Mesodermal cell (in vitro differentiated cells): Measurements from ENCODE around the gene FHAD1.
A peak's percentile ranks its signal among the peaks of the same experiment; 100 is the strongest.

ENCODE experiments used
- H3K27ac ChIP-seq: 2 replicates; pipeline ENCODE4 v1.7.0; 2013; ENCODE audit warnings: mild to moderate bottlenecking, low read depth, low read length, moderate library complexity; ENCODE audit not compliant: severe bottlenecking
- H3K36me3 ChIP-seq: 2 replicates; pipeline ENCODE4 v1.7.1; 2013; ENCODE audit warnings: mild to moderate bottlenecking, low read length, moderate library complexity; ENCODE audit not compliant: control insufficient read depth, insufficient read depth
- H3K4me1 ChIP-seq: one replicate; pipeline ENCODE4 v1.7.1; 2013; ENCODE audit warnings: mild to moderate bottlenecking, low read length; ENCODE audit not compliant: insufficient read depth, control insufficient read depth, poor library complexity, severe bottlenecking
- H3K4me3 ChIP-seq: 2 replicates; pipeline ENCODE4 v1.7.0; 2013; ENCODE audit warnings: low read length, control low read depth, mild to moderate bottlenecking; ENCODE audit not compliant: insufficient read depth, poor library complexity, severe bottlenecking; ENCODE audit errors: extremely low read depth
- H3K9me3 ChIP-seq: 2 replicates; pipeline ENCODE4 v1.7.1; 2013; ENCODE audit warnings: mild to moderate bottlenecking, low read length, moderate library complexity; ENCODE audit not compliant: control insufficient read depth
- WGBS, 2 experiments: methylation state at CpG; one replicate each; pipeline ENCODE4 v1.1.5; 2013; ENCODE audit warnings: missing lambda C conversion rate in 2 of 2; ENCODE audit not compliant: insufficient coverage in 2 of 2; 5-methylcytosine and 5-hydroxymethylcytosine counted together

The FHAD1 gene

GRCh38 chr1:15349133-15349532, 102.1 kb downstream of the FHAD1 start:
- Histone ChIP-seq H3K36me3 (no peaks in the 10 kb centered on the region), H3K4me1 (peaks cover 11% of the 10 kb centered on the region), H3K4me3 (no peak overlapping the region), H3K27ac (no peak overlapping the region), H3K9me3 (no peaks in the 10 kb centered on the region)
- WGBS, 2 experiments: 90 to 99% methylated on average over 6 of the region's 6 CpGs

- Histone ChIP-seq H3K4me1 (peaks cover 11% of the 10 kb centered on the region), H3K4me3 (no peak overlapping the region), H3K9me3 (no peaks in the 10 kb centered on the region), H3K36me3 (no peaks in the 10 kb centered on the region), H3K27ac (no peak overlapping the region)
- 85 to 91% methylated on average over 9 of the region's 10 CpGs for WGBS, 2 experiments
These were observed 103.1 kb downstream of the FHAD1 start for GRCh38 chr1:15350151-15350550.

- H3K36me3 ChIP-seq: no peaks in the 10 kb centered on the region
- H3K9me3 ChIP-seq: no peaks in the 10 kb centered on the region
- H3K4me3 ChIP-seq: no peak overlapping the region
- peaks cover 16% of the 10 kb centered on the region for H3K4me1 ChIP-seq
- 76 to 91% methylated on average over 3 to 4 of the region's 4 CpGs for WGBS, 2 experiments
- no peak overlapping the region for H3K27ac ChIP-seq
These were observed 103.7 kb downstream of the FHAD1 start for GRCh38 chr1:15350551-15351200.

- H3K4me1 ChIP-seq: peaks cover 20% of the 10 kb centered on the region
- H3K4me3 ChIP-seq: no peak overlapping the region
- 88 to 91% methylated on average over 4 of the region's 4 CpGs for WGBS, 2 experiments
- no peaks in the 10 kb centered on the region for H3K9me3 ChIP-seq
- H3K36me3 ChIP-seq: no peaks in the 10 kb centered on the region
- H3K27ac ChIP-seq: no peak overlapping the region
These were observed 104.3 kb downstream of the FHAD1 start for GRCh38 chr1:15351310-15351709.

- WGBS, 2 experiments: 67 to 84% methylated on average over 3 to 10 of the region's 12 CpGs
- H3K27ac ChIP-seq: peak overlapping the region; percentile 30
- no peaks in the 10 kb centered on the region for H3K36me3 ChIP-seq
- peaks cover 27% of the 10 kb centered on the region for H3K4me1 ChIP-seq
- no peak overlapping the region for H3K4me3 ChIP-seq
- H3K9me3 ChIP-seq: no peaks in the 10 kb centered on the region
These were observed 105.3 kb downstream of the FHAD1 start for GRCh38 chr1:15352128-15352957.

- 87 to 89% methylated on average over 7 of the region's 11 CpGs for WGBS, 2 experiments
- H3K27ac ChIP-seq: no peak overlapping the region
These were observed 107.0 kb downstream of the FHAD1 start for GRCh38 chr1:15353839-15354579.

GRCh38 chr1:15354580-15354965, 107.5 kb downstream of the FHAD1 start:
- Histone ChIP-seq H3K36me3 (no peaks in the 10 kb centered on the region), H3K9me3 (no peaks in the 10 kb centered on the region), H3K27ac (no peak overlapping the region), H3K4me1 (peaks cover 27% of the 10 kb centered on the region), H3K4me3 (no peak overlapping the region)
- 76 to 83% methylated on average over 3 to 4 of the region's 6 CpGs for WGBS, 2 experiments

More at GRCh38 chr1:15353839-15354579, 107.0 kb downstream of the FHAD1 start:
- H3K4me1 ChIP-seq: peaks cover 27% of the 10 kb centered on the region
- H3K4me3 ChIP-seq: no peak overlapping the region
- no peaks in the 10 kb centered on the region for H3K36me3 ChIP-seq
- no peaks in the 10 kb centered on the region for H3K9me3 ChIP-seq

GRCh38 chr1:15355968-15356625, 109.1 kb downstream of the FHAD1 start:
- Histone ChIP-seq H3K4me1 (peaks cover 27% of the 10 kb centered on the region), H3K36me3 (no peaks in the 10 kb centered on the region), H3K4me3 (no peak overlapping the region), H3K27ac (no peak overlapping the region), H3K9me3 (no peaks in the 10 kb centered on the region)
- 86 to 90% methylated on average over 13 to 15 of the region's 16 CpGs for WGBS, 2 experiments

GRCh38 chr1:15357612-15358207, 110.7 kb downstream of the FHAD1 start:
- Histone ChIP-seq H3K36me3 (no peaks in the 10 kb centered on the region), H3K9me3 (no peaks in the 10 kb centered on the region), H3K27ac (no peak overlapping the region), H3K4me1 (peaks cover 19% of the 10 kb centered on the region), H3K4me3 (no peak overlapping the region)
- WGBS, 2 experiments: 90 to 92% methylated on average over 5 to 6 of the region's 8 CpGs

- Histone ChIP-seq H3K36me3 (no peaks in the 10 kb centered on the region), H3K4me3 (no peak overlapping the region), H3K27ac (no peak overlapping the region), H3K4me1 (peaks cover 16% of the 10 kb centered on the region), H3K9me3 (no peaks in the 10 kb centered on the region)
- 88 to 93% methylated on average over 20 of the region's 20 CpGs for WGBS, 2 experiments
These were observed 111.6 kb downstream of the FHAD1 start for GRCh38 chr1:15358565-15359133.
